SH-SY5Y (cell line): Measurements from ENCODE around the gene TMEM178B.

Experiments used
- GATA2 ChIP-seq: IDR thresholded peaks from 2 replicates; pipeline ENCODE4 v1.6.1; 2011; ENCODE audit warnings: mild to moderate bottlenecking, low read depth, low read length
- GATA3 ChIP-seq: IDR thresholded peaks from 2 replicates; pipeline ENCODE4 v1.6.1; 2011; ENCODE audit warnings: low read depth, mild to moderate bottlenecking, low read length, moderate library complexity

DNA sequence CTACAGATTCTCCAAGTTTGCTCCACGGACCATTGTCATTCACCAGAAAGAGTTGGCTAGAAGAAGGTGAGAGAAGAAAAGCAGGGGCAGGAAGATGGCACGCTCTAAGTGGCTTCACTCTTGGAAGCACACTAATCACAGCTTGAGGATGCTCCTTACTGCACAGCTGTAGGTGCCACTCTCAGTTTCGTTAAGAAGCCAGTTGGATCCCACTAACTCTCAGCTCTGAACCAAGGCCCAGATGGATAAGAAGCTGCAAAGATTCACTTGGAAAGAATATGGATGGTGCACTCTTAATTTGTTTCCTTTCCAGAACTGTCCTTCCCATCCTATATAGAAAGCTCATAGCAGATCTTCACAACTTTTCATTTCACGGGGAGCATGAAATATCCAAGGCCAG is 382.8 kb downstream of the TMEM178B start:
- TF ChIP-seq GATA3 = no peak
- no peak for TF ChIP-seq GATA2
